Measurements from ENCODE around the gene PRPF40A.

Gene PRPF40A

GRCh38 chr2:152644189-152644873 is 72.9 kb downstream of the PRPF40A start:
- POLR2A ChIA-PET, result no interaction called here
- peaks cover 0 to 81% of the 10 kb centered on the region in 2 experiments; a peak in 2 of 3 replicates for H3K36me3 ChIP-seq (ENCODE audit: control insufficient read depth in 2 of 2, insufficient read depth in 1 of 2, low read length in 2 of 2)
- H3K4me3 ChIP-seq (ENCODE audit: low read depth, low read length), result no peak overlapping the region
- H3K9me3 ChIP-seq (ENCODE audit: control insufficient read depth, insufficient read depth, low read depth, low read length), result no peaks in the 10 kb centered on the region
- no peak overlapping the region for H3K27ac ChIP-seq (ENCODE audit: extremely low read depth, low read depth, low read length)
- no peaks in the 10 kb centered on the region for H3K4me1 ChIP-seq (ENCODE audit: control insufficient read depth, insufficient read depth, low read length)
- TF ChIP-seq SP7 (tag by site-specific recombination; IDR thresholded peaks at IDR 0.05), result no peak
- TF ChIP-seq, protein P1, sequence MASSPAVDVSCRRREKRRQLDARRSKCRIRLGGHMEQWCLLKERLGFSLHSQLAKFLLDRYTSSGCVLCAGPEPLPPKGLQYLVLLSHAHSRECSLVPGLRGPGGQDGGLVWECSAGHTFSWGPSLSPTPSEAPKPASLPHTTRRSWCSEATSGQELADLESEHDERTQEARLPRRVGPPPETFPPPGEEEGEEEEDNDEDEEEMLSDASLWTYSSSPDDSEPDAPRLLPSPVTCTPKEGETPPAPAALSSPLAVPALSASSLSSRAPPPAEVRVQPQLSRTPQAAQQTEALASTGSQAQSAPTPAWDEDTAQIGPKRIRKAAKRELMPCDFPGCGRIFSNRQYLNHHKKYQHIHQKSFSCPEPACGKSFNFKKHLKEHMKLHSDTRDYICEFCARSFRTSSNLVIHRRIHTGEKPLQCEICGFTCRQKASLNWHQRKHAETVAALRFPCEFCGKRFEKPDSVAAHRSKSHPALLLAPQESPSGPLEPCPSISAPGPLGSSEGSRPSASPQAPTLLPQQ (tag by site-specific recombination; IDR thresholded peaks at IDR 0.05), result no peak
- no peak for TF ChIP-seq ZNF223 (tag by site-specific recombination; IDR thresholded peaks at IDR 0.05)
- TF ChIP-seq ZNF280C (tag by site-specific recombination; IDR thresholded peaks at IDR 0.05), result no peak
- no peak for TF ChIP-seq GLI4 (tag by site-specific recombination; IDR thresholded peaks at IDR 0.05)
- TF ChIP-seq ZNF266 (tag by site-specific recombination; IDR thresholded peaks at IDR 0.05; ENCODE audit: low read depth), result no peak
- TF ChIP-seq ZNF549 (tag by site-specific recombination; IDR thresholded peaks at IDR 0.05), result no peak
- no peak for TF ChIP-seq ZNF121 (tag by site-specific recombination; IDR thresholded peaks at IDR 0.05)
- no peak for TF ChIP-seq SCRT1 (tag by site-specific recombination; IDR thresholded peaks at IDR 0.05; ENCODE audit: borderline replicate concordance)
- no peak for TF ChIP-seq ZNF777 (tag by site-specific recombination; IDR thresholded peaks at IDR 0.05; ENCODE audit: borderline replicate concordance)
- no peak for TF ChIP-seq WT1 (tag by site-specific recombination; IDR thresholded peaks at IDR 0.05)
- no peak for TF ChIP-seq ZNF645 (tag by site-specific recombination; IDR thresholded peaks at IDR 0.05)
- CTCF ChIA-PET, result interaction anchor here (6.3 kb wide), 1 partner anchor 10 kb away, joined by 34 read pairs; no protein-coding TSS in a partner anchor

GRCh38 chr2:152638590-152638989 is 78.7 kb downstream of the PRPF40A start:
- H3K27ac ChIP-seq (ENCODE audit: extremely low read depth, low read depth, low read length), result no peak overlapping the region
- H3K9me3 ChIP-seq (ENCODE audit: control insufficient read depth, insufficient read depth, low read depth, low read length), result no peaks in the 10 kb centered on the region
- ChIA-PET POLR2A (no interaction called here), CTCF (interaction anchor here (0.6 to 2.1 kb wide), 3 partner anchors 10 to 463 kb away, joined by 3 to 8 read pairs (median 3); partner anchors contain the start of genes FMNL2 and STAM2)
- peaks cover 0 to 74% of the 10 kb centered on the region in 2 experiments; a peak in 2 of 3 replicates for H3K36me3 ChIP-seq (ENCODE audit: control insufficient read depth in 2 of 2, insufficient read depth in 1 of 2, low read length in 2 of 2)
- no peaks in the 10 kb centered on the region for H3K4me1 ChIP-seq (ENCODE audit: control insufficient read depth, insufficient read depth, low read length)
- H3K4me3 ChIP-seq (ENCODE audit: low read depth, low read length), result no peak overlapping the region
- TF ChIP-seq ZNF16 (tag by site-specific recombination; IDR thresholded peaks at IDR 0.05; ENCODE audit: low read depth) (no peak), ZNF544 (tag by site-specific recombination; IDR thresholded peaks at IDR 0.05) (no peak), SCRT2 (tag by site-specific recombination; IDR thresholded peaks at IDR 0.05) (no peak), ZNF248 (tag by site-specific recombination; IDR thresholded peaks at IDR 0.05) (no peak), KLF17 (tag by site-specific recombination; IDR thresholded peaks at IDR 0.05) (no peak), WT1 (tag by site-specific recombination; IDR thresholded peaks at IDR 0.05) (no peak), ZNF585B (tag by site-specific recombination; IDR thresholded peaks at IDR 0.05) (no peak), ZNF157 (tag by site-specific recombination; IDR thresholded peaks at IDR 0.05) (no peak), ZNF623 (tag by site-specific recombination; IDR thresholded peaks at IDR 0.05) (no peak), HOXA7 (CRISPR knock-in tag; IDR thresholded peaks at IDR 0.05; ENCODE audit: borderline replicate concordance) (no peak), ZSCAN4 (tag by site-specific recombination; IDR thresholded peaks at IDR 0.05) (no peak), ZNF645 (tag by site-specific recombination; IDR thresholded peaks at IDR 0.05) (no peak), ZNF560 (tag by site-specific recombination; IDR thresholded peaks at IDR 0.05; ENCODE audit: borderline replicate concordance) (no peak), ZNF133 (tag by site-specific recombination; IDR thresholded peaks at IDR 0.05) (no peak), ZNF792 (tag by site-specific recombination; IDR thresholded peaks at IDR 0.05) (no peak)
- TF ChIP-seq, protein P2, sequence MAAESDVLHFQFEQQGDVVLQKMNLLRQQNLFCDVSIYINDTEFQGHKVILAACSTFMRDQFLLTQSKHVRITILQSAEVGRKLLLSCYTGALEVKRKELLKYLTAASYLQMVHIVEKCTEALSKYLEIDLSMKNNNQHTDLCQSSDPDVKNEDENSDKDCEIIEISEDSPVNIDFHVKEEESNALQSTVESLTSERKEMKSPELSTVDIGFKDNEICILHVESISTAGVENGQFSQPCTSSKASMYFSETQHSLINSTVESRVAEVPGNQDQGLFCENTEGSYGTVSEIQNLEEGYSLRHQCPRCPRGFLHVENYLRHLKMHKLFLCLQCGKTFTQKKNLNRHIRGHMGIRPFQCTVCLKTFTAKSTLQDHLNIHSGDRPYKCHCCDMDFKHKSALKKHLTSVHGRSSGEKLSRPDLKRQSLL (tag by site-specific recombination; IDR thresholded peaks at IDR 0.05), result no peak
